ENCODE measurements around the gene CSNK1G1.

- TF ChIP-seq, protein P1, sequence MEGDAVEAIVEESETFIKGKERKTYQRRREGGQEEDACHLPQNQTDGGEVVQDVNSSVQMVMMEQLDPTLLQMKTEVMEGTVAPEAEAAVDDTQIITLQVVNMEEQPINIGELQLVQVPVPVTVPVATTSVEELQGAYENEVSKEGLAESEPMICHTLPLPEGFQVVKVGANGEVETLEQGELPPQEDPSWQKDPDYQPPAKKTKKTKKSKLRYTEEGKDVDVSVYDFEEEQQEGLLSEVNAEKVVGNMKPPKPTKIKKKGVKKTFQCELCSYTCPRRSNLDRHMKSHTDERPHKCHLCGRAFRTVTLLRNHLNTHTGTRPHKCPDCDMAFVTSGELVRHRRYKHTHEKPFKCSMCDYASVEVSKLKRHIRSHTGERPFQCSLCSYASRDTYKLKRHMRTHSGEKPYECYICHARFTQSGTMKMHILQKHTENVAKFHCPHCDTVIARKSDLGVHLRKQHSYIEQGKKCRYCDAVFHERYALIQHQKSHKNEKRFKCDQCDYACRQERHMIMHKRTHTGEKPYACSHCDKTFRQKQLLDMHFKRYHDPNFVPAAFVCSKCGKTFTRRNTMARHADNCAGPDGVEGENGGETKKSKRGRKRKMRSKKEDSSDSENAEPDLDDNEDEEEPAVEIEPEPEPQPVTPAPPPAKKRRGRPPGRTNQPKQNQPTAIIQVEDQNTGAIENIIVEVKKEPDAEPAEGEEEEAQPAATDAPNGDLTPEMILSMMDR (IDR thresholded peaks at IDR 0.05; ENCODE audit: control extremely low read depth in 1 of 3, insufficient read depth in 1 of 3, low read depth in 1 of 3, low read length in 3 of 3) = no peak
- TF ChIP-seq POLR2AphosphoS5 (IDR thresholded peaks at IDR 0.05; ENCODE audit: low read depth, low read length) (no peak; the same call in 1 of the 2 replicates), RAD21 (IDR thresholded peaks at IDR 0.05 in 1 of 2, conservative IDR thresholded peaks at IDR 0.05 in 1 of 2; ENCODE audit: low read depth in 2 of 2, low read length in 2 of 2) (no peak), POLR2A (IDR thresholded peaks at IDR 0.05; ENCODE audit: control extremely low read depth in 1 of 2, low read depth in 2 of 2, low read length in 2 of 2) (no peak), CHD2 (IDR thresholded peaks at IDR 0.05; ENCODE audit: low read length) (no peak), MAX (IDR thresholded peaks at IDR 0.05) (no peak), CHD7 (IDR thresholded peaks at IDR 0.05; ENCODE audit: insufficient replicate concordance, low read length) (no peak), CREB1 (IDR thresholded peaks at IDR 0.05) (no peak), SRF (IDR thresholded peaks at IDR 0.05; ENCODE audit: low read depth, low read length) (no peak)
These were observed 203.2 kb downstream of the CSNK1G1 start for GRCh38 chr15:64152507-64153387.
